ENCODE data around the gene MLN.

MLN gene, protein sequence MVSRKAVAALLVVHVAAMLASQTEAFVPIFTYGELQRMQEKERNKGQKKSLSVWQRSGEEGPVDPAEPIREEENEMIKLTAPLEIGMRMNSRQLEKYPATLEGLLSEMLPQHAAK

GRCh38 chr6:33803571-33804053 lies at the start of gene MLN:
TSS of gene MLN (minus strand) at chr6:33804003. CDS start at chr6:33801163, 2,840 bp downstream.
- DNase-seq (ENCODE audit: insufficient read length, low spot score) (no peak), FAIRE-seq (no peak)

GRCh38 chr6:33853026-33853425 lies 49.2 kb upstream of the MLN start:
- DNase-seq (ENCODE audit: insufficient read length, low spot score): no peak
- FAIRE-seq: no peak

DNA sequence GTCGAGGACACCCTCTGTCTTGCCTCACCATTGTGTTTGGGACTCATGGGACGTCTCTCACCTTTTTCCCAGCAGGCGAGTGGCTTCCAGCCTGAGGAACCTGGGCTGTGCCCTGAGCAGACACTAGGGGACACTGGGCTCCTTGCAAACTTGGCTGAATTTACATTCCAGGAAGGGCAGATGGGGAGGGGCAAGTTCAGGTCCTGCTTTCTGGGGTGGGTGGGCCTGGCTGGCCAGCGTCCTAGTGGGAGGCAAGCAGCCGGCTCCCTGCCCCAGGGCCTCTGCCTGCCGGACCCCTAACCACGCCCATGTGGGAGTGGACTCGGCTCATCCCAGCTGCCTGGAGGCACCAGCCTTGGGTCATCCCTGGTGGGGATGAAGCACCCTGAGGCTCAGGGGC lies 48.2 kb upstream of the MLN start:
- FAIRE-seq (peak; percentile 57), DNase-seq (ENCODE audit: insufficient read length, low spot score) (peak; percentile 51)

DNA sequence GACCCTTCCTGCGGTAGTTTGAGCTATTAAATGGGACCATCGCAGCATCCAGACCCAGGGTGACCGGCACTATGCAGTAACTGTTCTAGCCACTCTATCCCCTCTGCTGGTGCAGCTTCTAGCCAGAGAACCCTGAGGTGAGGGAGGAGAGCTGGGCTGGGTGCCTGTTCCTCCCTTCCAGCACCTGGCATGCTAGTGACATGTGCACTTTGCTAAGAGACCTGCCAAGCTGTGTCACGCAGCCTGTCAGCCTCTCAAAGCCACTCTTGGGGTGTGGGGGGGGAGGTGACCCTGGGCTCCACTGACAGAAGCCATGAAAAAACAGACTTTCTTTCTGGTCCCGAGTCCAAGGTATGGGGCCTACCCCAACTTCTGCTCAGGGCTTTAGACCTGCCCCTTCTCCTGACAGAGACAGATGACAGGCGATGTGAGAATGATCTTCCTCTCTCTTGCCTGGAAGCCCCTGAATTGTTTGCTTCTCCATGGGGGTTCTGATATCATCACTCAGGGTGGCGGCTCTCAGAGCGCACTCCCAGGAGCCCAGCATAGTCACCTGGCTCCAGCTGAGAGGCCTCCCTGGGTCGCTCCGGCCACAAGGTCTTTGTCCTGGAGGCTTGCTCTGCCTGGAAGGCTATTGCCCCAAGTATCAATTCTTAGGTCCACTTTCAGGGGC lies 47.2 kb upstream of the MLN start:
- no peak for FAIRE-seq

GRCh38 chr6:33850296-33850695 lies 46.5 kb upstream of the MLN start:
- DNase-seq (ENCODE audit: insufficient read length, low spot score): no peak
- no peak for FAIRE-seq

More for the DNA sequence above, 47.2 kb upstream of the MLN start:
- DNase-seq (ENCODE audit: insufficient read length, low spot score): no peak

GRCh38 chr6:33849500-33850075 lies 45.8 kb upstream of the MLN start:
- no peak for FAIRE-seq
- no peak for DNase-seq (ENCODE audit: insufficient read length, low spot score)

- DNase-seq (ENCODE audit: insufficient read length, low spot score) (no peak), FAIRE-seq (no peak)
Measured at GRCh38 chr6:33848484-33848883, 44.7 kb upstream of the MLN start.

GRCh38 chr6:33847867-33848266 lies 44.1 kb upstream of the MLN start:
- no peak for FAIRE-seq
- DNase-seq (ENCODE audit: insufficient read length, low spot score): no peak

GRCh38 chr6:33847078-33847477 lies 43.3 kb upstream of the MLN start:
- DNase-seq (ENCODE audit: insufficient read length, low spot score): no peak

DNA sequence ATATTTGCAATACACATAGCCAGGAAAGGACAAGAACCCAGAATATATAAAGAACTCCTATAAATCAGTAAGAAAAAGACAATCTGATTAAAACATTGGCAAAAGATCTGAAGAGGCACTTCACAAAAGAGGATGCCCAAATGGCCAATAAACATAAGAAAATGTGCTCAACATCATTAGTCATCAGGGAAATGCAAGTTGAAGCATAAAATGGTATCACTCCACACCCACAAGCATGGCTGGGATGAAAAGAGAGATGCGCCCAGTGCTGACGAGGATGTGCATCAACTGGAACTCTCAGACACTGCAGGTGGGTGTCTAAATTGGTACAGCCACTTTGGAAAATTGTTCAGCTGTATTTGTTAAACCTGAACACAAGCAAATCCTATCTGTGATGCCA lies 42.4 kb upstream of the MLN start:
- no peak for DNase-seq (ENCODE audit: insufficient read length, low spot score)
- FAIRE-seq: no peak

More at GRCh38 chr6:33847078-33847477, 43.3 kb upstream of the MLN start:
- FAIRE-seq: no peak

DNA sequence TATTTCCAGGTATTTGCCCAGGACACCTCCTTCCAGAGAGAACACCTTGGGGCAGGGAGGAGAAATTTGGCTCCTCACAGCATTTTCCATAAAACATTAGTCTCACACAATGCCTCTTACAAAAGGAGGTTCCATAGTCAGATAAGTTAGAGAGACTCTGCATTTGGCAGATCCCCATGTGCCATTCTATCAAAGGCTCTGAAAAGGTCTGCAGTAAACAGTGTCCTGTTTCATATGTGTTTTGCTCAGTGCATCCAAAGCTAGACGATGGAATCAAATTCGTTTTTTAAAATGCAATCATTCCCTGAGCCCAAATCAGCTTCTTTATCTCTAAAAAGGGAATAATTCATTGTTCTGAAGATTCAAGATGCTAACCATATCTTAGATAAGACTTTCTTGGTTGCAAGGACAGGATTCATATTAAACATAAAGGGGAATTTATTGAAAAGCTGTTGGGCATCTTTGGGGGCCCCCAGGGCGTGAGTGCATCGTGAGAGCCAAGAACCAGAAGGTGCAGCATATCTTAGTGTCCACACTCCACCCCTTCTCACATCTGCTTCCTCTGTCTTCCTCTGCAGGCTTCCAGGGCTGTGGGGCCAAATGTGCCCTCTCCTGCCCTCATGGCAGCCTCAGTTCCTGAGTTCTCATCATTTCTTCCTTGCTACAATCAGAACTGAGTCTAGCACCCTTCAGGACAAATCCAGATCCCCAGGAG lies 41.4 kb upstream of the MLN start:
- DNase-seq (ENCODE audit: insufficient read length, low spot score): no peak
- no peak for FAIRE-seq

DNA sequence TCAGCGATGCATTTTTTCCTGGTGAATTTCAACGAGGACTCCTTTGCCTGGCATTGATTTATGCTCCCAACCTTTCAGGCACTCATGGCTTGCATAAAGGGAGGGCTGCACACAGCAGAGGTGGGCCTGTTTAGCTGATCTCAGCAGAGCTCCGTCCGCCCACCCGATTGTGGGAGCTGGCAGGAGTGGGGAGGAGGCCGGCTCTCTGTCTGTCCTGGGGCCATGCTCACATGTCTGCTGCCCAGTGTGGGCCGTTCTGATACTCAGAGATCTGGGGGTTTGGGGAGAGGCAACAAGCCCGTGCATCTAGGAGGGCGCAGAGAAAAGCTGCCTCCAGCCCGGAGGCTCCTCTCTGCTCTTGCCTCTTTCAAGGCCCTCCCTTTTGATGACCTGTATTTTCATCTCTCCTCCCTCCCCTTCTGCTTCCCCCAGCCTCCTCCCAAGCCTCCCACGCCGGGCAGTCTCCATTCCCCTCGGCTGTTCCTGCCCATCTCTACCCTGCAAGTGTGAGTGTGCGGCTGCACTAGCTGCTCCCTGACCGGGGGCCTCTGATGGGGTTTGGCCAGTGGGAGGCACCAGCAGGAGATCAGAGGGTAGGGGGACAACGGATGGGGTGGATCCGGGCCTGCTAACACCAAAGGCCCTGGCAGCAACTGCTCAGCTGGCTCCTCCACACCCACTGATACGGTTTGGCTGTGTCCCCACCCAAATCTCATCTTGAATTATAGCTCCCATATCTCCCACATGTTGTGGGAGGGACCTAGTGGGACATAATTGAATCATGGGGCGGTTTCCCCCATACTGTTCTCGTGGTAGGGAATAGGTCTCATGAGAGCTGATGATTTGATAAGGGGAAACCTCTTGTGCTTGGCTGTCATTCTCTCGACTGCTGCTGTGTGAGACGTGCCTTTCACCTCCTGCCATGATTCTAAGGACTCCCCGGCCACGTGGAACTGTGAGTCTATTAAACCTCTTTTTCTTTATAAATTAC lies 39.6 kb upstream of the MLN start:
- FAIRE-seq (no peak), DNase-seq (ENCODE audit: insufficient read length, low spot score) (no peak)

GRCh38 chr6:33841868-33842267 lies 38.1 kb upstream of the MLN start:
- DNase-seq (ENCODE audit: insufficient read length, low spot score) (no peak), FAIRE-seq (no peak)

DNA sequence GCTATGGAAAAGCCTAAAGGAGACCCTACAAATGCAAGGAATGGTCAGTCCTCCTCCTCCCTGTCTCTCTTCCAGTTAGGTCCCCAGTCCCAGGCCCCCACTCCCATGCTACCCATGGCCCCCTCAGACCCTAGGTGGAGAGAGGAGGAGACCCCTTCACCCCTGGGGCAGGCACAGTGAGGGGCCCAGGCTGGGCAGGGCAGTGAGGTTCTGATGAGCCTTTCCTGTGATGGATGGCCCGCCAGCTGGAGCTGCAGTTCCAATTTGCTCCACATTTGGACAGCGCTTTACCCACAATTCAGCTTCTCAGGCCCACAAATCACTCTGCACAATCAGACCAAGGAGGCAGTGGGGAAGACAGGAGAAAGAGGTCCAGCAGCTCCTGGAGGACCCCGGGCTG lies 37.3 kb upstream of the MLN start:
- no peak for FAIRE-seq

DNA sequence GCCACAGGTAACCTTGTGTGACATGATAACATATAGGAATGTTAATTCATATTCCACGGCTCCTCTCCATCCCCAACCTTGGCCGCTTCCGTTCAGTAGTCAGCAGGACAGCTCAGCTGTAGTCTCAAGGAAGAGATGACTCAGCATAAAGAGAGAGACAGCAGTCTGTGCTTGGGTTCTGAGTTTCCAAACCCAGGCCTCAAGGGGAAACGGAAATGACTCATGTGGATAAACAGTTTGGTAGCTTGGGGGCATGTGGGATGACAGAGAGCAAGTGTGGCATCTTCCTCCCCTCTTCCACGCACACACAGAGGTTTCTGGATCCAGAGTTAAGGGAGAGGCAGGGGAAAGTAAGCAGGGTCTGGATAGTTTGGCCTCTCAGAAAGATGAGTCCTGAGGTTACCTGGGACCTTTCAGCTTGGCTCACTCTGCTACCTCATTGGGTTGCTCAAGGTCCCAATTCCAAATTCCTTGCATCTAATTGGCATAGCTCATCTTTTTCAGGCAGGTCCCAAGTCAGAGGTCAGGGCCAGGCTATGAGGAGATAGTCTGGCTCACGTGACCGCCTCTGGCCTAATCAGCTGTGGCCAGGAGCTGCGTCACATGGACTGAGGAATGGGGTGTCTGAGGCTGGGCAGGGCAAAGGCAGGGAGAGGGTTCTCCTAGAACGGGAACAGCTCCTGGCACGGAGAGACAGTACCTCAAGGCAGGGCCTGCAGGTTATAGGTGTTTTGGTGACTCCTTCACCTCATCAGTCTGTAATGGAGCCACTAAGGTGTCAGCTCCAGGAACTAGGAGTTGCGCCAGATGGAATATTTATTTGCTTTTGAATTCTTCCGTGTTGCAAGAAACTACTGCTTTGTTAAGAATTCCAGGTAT lies 36.5 kb upstream of the MLN start:
- DNase-seq (ENCODE audit: insufficient read length, low spot score) (peak; percentile 96), FAIRE-seq (peak; percentile 94)

More for the DNA sequence above, 37.3 kb upstream of the MLN start:
- no peak for DNase-seq (ENCODE audit: insufficient read length, low spot score)

DNA sequence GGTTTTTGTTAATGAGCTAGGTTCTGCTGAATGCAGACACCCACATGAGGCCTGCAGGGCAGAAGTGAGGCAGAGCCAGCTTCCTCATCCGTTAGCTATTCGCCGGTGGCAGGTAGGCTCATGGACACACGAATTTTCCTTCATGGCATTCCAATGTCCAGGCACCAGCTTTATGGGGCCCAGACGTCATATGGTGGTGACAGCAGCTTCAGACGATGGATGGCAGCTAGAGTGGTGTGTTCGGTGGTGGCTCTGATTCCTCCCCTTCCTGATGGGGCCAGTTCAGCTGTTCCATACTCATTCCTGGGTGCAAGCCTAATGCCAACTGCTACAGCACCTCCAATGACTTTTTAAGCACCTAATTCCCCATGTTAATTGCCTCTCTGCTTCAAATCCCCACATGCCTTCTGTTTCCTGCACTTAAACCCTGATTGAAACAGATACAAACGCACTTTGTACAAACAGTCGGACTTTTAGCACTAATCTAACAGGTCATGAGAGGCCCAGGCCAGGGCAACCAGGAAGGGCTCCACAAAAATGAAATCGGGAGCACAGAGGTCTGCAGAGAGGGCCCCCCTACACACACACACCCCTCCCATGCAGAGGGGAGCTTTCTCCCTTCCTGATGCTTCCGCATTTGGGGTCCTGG lies 35.7 kb upstream of the MLN start:
- FAIRE-seq (no peak), DNase-seq (ENCODE audit: insufficient read length, low spot score) (no peak)

DNA sequence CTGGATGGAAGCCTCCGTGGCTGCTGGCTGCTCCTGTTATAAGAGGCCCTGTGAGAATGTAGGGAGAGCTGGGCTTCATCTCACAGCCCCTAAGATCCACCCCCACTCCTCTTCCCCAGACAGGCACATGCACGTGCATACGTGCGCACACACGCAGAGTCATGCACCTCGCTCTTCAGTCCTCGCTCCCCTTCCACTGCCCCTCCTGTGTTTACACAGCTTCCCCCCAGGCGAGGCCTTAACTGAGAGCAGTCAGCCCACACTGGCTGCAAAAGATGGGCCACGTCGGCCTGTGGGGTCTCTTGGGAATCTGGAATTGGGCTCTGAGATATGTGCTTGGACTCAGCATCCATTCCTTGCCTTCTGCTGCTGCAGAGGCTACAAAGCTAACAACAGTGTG lies 35.2 kb upstream of the MLN start:
- no peak for DNase-seq (ENCODE audit: insufficient read length, low spot score)
- FAIRE-seq: no peak

- peak; percentile 85 for FAIRE-seq
- peak; percentile 57 for DNase-seq (ENCODE audit: insufficient read length, low spot score)
Measured at GRCh38 chr6:33837971-33838665, 34.3 kb upstream of the MLN start.
